Activated T-helper 1 cell treated with Interleukin-2 at 50 U/mL for 16 hours (primary cell): ENCODE measurements around the gene GNAS.

Source experiments
- DNase-seq: peaks from one replicate; pipeline ENCODE4 v3.0.0-alpha.2; 2020; ENCODE audit warnings: low read depth

Gene GNAS

GRCh38 chr20:58882704-58883089, 30.2 kb downstream of the GNAS start:
- no peak for DNase-seq

- no peak for DNase-seq
These were observed 30.8 kb downstream of the GNAS start for GRCh38 chr20:58883241-58883691.

GRCh38 chr20:58884966-58885365, 32.5 kb downstream of the GNAS start:
- no peak for DNase-seq

GRCh38 chr20:58886546-58886945, 34.0 kb downstream of the GNAS start:
- no peak for DNase-seq

- no peak for DNase-seq
These were observed 35.6 kb downstream of the GNAS start for GRCh38 chr20:58888103-58888502.

DNA sequence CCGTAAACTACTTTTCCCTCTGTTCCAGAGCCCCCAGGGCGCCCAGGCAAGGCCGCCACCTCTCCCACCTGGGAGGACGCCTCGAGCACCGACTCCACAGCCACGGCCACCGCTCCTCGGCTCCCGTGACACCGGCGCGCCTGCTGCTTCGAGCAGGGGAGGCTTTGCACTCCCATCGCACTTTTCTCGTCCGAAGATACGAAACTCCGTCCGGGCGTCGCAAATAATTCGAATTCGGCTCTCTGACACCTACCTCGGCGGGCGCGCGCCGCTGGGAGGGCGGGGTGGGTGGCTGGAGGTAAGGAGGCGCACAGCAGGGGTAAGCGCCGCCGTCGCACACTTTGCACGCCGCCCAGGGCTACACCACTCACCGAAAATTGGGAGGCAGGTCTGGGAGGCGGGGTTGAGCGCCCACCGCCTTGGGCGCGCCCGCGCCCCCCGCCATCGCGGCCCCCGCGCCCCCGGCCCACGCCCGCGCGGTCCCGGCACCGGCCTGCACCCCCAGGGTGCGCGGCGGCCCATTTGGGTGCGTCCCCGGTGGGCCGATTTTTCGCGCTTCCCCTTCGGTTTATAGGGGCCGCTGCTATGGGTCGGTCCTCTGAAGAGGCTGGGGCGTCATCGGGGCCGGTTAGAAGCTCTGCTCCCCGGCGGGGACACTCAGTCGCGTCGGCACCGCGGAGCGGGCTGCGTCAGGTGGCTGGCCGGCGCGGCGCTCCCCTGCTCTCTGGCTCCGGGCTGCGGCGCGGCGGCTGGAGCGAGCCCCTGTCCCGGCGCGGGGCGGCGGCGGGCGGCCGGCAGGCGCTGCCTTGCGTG, 36.2 kb downstream of the GNAS start:
- peak; percentile 73 for DNase-seq

GRCh38 chr20:58889334-58889760, 36.8 kb downstream of the GNAS start:
- DNase-seq = no peak

DNA sequence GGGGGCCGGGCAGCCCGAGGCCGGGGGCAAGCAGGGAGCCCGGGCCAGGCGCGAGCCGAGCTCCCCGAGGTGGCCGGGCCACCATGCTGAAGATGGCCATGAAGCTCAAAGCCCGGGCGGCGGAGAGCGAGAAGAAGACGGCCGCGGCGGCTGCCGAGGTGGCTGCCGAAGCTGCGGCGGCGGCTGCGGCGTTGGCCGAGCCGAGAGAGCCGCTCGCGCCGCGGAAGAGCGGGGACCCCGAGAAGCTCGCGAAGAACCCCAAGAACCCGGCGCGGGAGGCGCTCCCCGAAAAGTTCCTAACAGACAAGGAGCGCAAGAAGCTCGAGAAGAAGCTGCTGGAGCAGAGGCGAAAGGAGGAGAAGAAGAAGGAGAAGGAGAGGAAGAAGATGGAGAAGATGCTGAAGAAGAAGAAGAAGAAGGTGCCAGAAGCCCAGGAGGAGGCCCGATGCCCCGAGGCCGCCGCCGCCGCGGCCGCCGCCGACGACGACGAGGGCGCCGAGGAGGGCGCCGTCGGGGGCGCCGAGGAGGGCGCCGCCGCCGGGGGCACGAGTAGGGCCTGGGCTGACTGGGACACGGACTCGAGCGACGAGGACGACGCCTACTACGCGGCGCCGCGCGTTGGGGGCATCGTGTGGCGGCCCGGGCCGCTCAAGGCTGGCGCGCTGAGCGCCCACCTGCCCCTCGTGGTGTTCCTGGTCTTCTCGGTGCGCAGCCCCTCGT, 37.4 kb downstream of the GNAS start:
- no peak for DNase-seq

- DNase-seq = peak; percentile 55
These were observed 38.1 kb downstream of the GNAS start for GRCh38 chr20:58890518-58891085.

GRCh38 chr20:58891086-58891717, 38.7 kb downstream of the GNAS start:
- peak; percentile 68 for DNase-seq

GRCh38 chr20:58891718-58892140, 39.2 kb downstream of the GNAS start:
- DNase-seq = no peak

- peak; percentile 59 for DNase-seq
These were observed 39.8 kb downstream of the GNAS start for GRCh38 chr20:58892141-58892931.

- DNase-seq = no peak
These were observed 40.4 kb downstream of the GNAS start for GRCh38 chr20:58892932-58893224.

- DNase-seq = no peak
These were observed 41.0 kb downstream of the GNAS start for GRCh38 chr20:58893355-58894120.

GRCh38 chr20:58894652-58895447, 42.3 kb downstream of the GNAS start:
- DNase-seq = no peak

DNA sequence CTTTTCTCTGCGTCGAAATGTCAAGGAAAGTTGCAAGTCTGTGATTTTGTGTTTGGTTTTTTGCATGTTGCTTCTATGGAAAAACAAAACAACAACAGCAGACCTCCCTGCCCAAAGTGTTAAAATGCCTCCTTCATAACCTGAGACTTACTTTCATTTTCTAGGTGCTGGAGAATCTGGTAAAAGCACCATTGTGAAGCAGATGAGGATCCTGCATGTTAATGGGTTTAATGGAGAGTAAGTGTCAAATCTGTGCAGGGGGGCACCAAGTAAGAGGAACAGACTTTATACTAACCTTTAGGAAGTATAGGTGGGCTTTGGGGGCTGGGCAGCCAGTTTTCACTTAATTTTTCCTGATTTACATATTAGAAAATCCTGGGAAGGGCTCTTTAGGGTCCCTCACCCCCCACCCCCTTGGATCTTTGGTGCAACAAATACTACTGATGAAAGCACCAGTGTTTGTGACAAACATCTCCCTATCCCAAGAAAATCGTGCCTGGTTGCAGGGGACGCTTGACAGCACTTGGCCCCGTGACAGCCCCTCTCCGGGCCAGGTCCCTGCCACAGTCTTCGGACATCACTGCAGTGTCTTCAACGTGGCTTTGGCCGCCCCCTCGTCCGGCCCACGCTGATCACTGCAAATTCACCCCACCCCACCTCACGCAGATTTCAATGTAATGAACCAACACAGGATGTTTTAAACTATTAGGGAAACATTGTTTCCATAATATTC, 43.1 kb downstream of the GNAS start:
- DNase-seq = no peak

DNA sequence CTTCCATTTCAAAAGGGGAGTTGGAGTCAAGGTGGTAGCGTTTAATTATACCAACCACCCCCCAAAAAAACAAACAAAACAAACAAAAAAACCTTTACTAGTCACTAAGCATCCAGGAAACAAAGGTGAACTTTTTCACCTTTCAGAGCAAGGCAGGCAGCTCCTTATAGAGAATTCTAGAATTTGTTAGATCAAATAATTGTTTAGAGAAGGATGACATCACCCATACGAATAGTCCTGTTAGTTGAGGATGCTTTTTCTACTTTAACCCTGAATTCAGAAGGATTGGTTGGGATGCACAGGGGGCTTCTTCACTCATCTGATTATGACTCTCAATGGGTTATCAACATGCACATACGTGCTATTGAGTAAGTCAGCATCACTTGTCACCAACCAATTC, 44.3 kb downstream of the GNAS start:
- DNase-seq = no peak

GRCh38 chr20:58897488-58897887, 45.0 kb downstream of the GNAS start:
- DNase-seq = no peak

- DNase-seq = no peak
These were observed 46.3 kb downstream of the GNAS start for GRCh38 chr20:58898629-58899408.
